Left kidney (tissue), 2 donors: ENCODE data around the gene ISG15. TPM values are rescaled to one million over a fixed set of nuclear protein-coding genes. Genes with fewer than 3 reads are reported as not detected.
"Not testable (repeated sequence)": the region's sequence is repeated elsewhere in the genome, so short reads cannot be mapped to it uniquely, and the experiment has no call there.

ENCODE experiments used
- DNase-seq: peaks from one replicate; pipeline ENCODE4 v3.0.0-alpha.2; 2013
- polyA plus RNA-seq: library from polyadenylated mRNA; unstranded; fragments of 120-200 nt; gene quantifications from one replicate; pipeline ENCODE4 v1.2.1, GENCODE V29; 2013; ENCODE audit not compliant: insufficient read length

ISG15 gene
- polyA plus RNA-seq, 1 donor: 9.4 TPM

- not testable (repeated sequence) for DNase-seq
Observed at GRCh38 chr1:1010131-1010530, 3.2 kb upstream of the ISG15 start.

DNA sequence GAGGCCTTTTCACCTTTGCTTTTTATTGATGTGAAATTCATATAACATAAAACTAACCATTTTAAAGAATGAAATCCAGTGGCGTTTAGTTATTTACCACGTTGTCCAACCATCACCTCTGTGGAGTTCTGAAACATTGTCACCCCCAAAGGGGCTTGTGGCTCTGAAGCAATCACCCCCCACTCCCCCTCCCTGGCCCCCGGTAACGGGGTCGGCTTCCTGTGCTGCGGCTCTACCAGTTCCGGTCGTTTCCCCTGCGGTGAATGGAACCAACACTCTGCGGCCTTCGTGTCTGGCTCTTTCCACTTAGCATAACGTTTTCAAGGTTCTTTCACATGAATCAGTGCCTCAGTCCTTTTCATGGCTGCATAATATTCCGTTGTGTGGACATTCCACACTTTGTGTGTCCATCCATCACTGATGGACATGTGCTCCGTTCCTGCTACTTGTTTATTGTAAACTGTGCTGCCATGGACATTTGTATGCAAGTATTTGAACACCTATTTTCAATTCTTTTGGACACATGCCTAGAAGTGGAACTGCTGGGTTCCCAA lies 1.8 kb upstream of the ISG15 start:
- DNase-seq: no peak

DNA sequence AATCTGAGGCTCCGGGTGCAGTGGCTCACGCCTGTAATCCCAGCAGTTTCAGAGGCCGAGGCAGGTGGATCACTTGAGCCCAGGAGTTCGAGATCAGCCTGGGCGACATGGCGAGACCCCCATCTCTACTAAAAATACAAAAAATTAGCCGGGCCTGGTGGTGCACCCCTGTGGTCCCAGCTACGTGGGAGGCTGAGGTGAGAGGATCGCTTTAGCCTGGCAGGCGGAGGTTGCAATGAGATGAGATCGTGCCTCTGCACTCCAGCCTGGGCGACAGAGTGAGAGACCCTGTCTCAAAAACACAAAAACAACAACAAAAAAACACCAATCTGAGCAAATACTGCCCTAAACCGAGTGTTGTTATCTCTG lies 577 bp upstream of the ISG15 start:
- not testable (repeated sequence) for DNase-seq

DNA sequence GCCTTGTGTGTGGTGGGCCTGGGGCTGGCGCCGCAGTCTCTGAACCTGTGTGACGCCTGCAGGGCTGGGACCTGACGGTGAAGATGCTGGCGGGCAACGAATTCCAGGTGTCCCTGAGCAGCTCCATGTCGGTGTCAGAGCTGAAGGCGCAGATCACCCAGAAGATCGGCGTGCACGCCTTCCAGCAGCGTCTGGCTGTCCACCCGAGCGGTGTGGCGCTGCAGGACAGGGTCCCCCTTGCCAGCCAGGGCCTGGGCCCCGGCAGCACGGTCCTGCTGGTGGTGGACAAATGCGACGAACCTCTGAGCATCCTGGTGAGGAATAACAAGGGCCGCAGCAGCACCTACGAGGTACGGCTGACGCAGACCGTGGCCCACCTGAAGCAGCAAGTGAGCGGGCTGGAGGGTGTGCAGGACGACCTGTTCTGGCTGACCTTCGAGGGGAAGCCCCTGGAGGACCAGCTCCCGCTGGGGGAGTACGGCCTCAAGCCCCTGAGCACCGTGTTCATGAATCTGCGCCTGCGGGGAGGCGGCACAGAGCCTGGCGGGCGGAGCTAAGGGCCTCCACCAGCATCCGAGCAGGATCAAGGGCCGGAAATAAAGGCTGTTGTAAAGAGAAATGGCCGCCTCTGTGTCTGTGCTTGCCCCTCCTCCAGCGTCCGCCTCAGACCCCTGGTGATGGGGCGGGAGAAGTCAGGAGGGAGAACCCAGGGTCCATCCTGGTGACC lies 788 bp downstream of the ISG15 start:
- no peak for DNase-seq

- DNase-seq: no peak
Observed at GRCh38 chr1:1014799-1015681, 1.7 kb downstream of the ISG15 start.

DNA sequence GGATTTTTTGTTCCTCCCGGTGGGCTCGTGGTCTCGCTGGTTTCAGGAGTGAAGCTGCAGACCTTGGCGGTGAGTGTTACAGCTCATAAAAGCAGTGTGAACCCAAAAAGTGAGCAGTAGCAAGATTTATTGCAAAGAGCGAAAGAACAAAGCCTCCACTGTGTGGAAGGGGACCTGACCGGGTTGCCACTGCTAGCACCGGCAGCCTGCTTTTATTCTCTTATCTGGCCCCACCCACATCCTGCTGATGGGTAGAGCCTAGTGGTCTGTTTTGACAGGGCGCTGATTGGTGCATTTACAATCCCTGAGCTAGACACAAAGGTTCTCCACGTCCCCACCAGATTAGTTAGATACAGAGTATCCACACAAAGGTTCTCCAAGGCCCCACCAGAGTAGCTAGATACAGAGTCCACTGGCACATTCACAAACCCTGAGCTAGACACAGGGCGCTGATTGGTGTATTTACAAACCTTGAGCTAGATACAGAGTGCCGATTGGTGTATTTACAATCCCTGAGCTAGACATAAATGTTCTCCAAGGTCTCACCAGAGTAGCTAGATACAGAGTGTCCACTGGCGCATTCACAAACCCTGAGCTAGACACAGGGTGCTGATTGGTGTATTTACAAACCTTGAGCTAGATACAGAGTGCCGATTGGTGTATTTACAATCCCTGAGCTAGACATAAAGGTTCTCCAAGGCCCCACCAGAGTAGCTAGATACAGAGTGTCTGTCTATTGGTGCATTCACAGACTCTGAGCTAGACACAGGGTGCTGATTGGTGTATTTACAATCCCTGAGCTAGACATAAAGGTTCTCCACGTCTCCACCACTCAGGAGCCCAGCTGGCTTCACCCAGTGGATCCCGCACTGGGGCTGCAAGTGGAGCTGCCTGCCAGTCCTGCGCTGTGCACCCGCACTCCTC lies 4.4 kb downstream of the ISG15 start:
- not testable (repeated sequence) for DNase-seq

DNA sequence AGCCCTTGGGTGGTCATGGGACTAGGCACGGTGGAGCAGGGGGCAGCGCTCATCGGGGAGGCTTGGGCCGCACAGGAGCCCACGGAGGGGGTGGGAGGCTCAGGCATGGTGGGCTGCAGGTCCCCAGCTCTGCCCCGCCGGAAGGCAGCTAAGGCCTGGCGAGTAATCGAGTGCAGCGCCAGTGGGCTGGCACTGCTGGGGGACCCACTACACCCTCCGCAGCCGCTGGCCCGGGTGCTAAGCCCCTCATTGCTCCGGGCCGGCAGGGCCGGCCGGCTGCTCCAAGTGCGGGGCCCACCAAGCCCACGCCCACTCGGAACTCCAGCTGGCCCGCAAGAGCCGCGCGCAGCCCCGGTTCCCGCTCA lies 5.0 kb downstream of the ISG15 start:
- DNase-seq: not testable (repeated sequence)

GRCh38 chr1:1019122-1019999 lies 6.1 kb downstream of the ISG15 start:
- DNase-seq: peak; percentile 80

DNA sequence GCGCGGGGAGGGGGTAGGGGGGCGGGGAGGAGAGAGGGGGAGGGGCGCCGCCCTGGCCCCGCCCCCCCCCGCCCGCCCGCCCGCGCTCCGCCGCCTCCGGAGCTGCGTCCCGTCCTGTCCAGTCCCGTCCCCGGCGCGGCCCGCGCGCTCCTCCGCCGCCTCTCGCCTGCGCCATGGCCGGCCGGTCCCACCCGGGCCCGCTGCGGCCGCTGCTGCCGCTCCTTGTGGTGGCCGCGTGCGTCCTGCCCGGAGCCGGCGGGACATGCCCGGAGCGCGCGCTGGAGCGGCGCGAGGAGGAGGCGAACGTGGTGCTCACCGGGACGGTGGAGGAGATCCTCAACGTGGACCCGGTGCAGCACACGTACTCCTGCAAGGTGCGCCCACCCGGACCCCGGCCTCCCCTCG lies 6.7 kb downstream of the ISG15 start, which contains the start of gene AGRN:
TSS of gene AGRN (plus strand) at position 121 of the 405 bp plus-strand sequence. CDS start at position 174, 53 bp downstream.
- no peak for DNase-seq

GRCh38 chr1:1020415-1021009 lies 7.2 kb downstream of the ISG15 start:
- no peak for DNase-seq

DNA sequence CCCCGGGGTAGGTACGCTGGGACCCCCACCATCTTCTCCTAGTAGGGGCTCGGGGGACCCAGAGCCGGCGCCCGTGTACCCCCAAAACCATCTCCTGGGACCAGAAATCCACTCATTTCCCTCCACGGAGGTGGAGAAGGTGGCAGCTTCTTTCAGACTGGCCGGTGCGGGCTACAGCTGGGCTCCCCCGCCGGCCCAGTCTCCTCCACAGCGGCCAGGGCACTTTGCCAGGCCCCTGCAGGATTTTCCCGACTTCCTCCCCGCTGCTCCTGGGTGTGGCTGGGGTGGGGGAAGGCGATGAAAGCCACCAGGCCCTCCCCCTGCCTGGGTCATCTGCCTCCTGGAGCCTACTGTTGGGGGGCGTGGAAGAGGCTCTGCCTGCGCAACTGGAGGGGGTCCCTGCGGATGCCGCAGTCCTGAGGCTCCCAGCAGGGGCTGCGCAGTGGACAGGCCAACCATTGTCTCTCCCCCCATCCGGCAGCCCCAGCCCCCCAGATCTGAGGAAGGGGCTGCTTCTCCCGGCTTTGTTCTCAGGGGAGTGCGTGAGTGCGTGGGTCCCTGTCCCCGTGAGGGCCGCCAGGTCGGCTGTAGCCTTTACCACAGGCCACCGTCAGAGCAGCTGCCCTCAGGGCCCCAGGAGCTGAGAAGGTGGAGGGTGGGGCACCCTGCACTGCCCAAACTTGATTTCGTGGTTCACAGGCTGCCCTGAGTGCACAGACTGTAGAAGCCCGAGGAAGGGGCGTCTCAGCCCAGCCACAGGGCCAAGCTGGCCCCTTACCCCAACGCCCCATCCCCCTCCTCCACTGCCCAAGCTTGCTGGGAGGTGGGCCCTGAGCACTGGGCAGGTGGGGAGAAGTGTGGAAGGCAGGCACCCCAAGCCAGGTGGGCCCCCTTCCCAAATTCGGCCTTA lies 8.0 kb downstream of the ISG15 start:
- DNase-seq: no peak

- DNase-seq: no peak
Observed at GRCh38 chr1:1021920-1022259, 8.6 kb downstream of the ISG15 start.

DNA sequence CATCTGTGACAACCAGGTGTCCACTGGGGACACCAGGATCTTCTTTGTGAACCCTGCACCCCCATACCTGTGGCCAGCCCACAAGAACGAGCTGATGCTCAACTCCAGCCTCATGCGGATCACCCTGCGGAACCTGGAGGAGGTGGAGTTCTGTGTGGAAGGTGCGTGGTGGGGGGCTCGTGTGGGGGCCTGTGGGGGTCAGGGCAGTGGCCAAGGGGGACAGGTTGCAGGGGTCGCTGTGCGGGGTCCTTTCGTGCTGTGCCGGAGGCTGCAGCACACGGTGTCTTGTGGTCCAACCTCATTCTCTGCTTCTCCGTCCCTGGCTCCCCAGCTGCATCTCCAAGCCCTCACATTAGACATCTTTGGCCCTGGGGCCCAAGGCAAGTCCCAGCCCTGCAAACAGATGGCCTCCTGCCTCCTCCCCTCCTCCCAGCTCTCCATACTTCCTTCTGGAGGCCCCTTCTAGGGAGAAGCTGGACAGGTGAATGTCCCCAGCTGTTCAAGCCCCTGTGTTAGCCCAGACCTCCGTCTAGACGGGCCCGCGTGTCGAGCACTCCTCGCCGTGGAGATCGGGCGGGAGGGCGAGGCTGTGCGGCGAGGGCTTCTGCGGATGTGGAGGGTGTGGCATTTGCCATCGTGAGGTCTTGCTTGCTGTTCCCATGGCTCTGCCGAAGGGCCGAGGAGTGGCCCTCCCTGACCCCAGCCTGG lies 9.2 kb downstream of the ISG15 start:
- DNase-seq: no peak

- DNase-seq: no peak
Observed at GRCh38 chr1:1023700-1024099, 10.4 kb downstream of the ISG15 start.

DNA sequence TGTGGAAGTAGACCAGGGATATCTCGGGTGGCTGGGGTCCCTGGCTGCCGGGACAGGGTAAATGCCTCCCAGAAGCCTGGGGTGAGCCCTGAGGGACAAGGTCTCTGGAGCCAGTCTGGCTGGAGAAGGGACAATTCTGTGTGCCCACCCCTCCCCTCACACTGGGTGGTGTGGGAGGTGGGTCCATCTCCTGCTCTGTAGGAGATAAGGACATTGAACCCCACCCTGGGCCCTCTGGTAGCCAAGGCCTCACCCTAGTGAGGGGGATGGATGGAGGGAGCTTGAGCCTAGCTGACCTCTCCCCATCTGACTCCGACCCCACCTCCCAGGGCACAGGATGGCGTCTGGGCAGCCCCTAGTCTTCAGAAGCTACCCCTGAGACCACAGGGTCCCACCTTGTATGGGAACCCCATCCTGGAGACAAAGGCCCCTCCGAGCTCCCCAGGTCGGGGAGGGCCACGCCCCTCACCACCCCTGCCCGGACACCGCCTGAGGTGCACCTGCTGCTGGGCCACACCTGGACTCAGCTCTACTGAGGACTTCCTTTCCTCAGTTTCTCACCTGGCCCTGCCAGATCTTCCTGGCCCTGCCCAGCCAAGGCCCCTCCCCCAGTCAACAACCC lies 11.0 kb downstream of the ISG15 start:
- DNase-seq: no peak

GRCh38 chr1:1024771-1025699 lies 11.7 kb downstream of the ISG15 start:
- DNase-seq: peak; percentile 76

DNA sequence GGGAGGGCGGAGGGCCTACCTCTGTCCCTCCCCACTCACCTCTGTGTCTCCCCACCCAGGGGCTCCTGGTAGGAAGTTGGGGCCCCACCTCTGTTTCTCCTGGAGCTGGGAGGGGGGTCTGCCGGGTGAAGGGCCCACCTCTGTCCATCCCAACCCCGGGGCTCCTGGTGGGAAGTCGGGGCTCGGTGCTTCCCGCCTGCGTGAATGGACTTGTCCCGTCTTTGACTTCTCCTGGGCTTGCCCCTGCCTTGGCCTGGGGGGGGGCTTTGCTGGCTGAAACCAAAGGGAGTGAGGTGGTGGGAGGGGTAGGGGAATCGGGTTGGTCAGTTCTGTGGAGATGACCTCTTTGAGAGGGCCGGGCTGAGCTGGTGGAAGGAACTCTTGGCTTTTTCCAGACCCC lies 12.4 kb downstream of the ISG15 start:
- no peak for DNase-seq
